OCI-LY1 (cell line): ENCODE results near the gene GPSM1.

Experiments
- H2AFZ ChIP-seq: fragments of 200-600 bp; sonication (generic), shearing (Covaris generic); 2 replicates; pipeline ENCODE4 v1.6.0; 2014; ENCODE audit warnings: antibody characterized with exemption, mild to moderate bottlenecking, low read length
- H3F3A ChIP-seq: fragments of 200-600 bp; sonication (generic), shearing (Covaris generic); 2 replicates; pipeline ENCODE4 v1.6.0; 2014; ENCODE audit warnings: mild to moderate bottlenecking, antibody characterized with exemption, low read length, moderate library complexity; ENCODE audit not compliant: insufficient read depth
- H3K27ac ChIP-seq: fragments of 200-600 bp; sonication (generic); 2 replicates; pipeline ENCODE4 v1.5.1; 2014; ENCODE audit warnings: low read length, mixed run types, mild to moderate bottlenecking, low read depth; ENCODE audit not compliant: poor library complexity, severe bottlenecking
- H3K27me3 ChIP-seq: fragments of 200-600 bp; sonication (generic); 2 replicates; pipeline ENCODE4 v1.6.0; 2014; ENCODE audit warnings: antibody characterized with exemption, mild to moderate bottlenecking, low read length, moderate library complexity; ENCODE audit not compliant: insufficient read depth
- H3K36me3 ChIP-seq: fragments of 200-600 bp; sonication (generic); 2 replicates; pipeline ENCODE4 v1.6.1; 2014; ENCODE audit warnings: mild to moderate bottlenecking, antibody characterized with exemption, low read length, moderate library complexity, mixed read lengths; ENCODE audit not compliant: insufficient read depth
- H3K4me1 ChIP-seq: fragments of 200-600 bp; sonication (generic); 2 replicates; pipeline ENCODE4 v1.5.1; 2014; ENCODE audit warnings: mild to moderate bottlenecking, low read length, moderate library complexity; ENCODE audit not compliant: insufficient read depth, severe bottlenecking
- H3K4me2 ChIP-seq: fragments of 200-600 bp; sonication (generic), shearing (Covaris generic); 2 replicates; pipeline ENCODE4 v1.6.1; 2014; ENCODE audit warnings: low read length
- H3K4me3 ChIP-seq: fragments of 200-600 bp; sonication (generic); 2 replicates; pipeline ENCODE4 v1.5.1; 2014; ENCODE audit warnings: low read length, low read depth, mild to moderate bottlenecking, mixed read lengths; ENCODE audit not compliant: poor library complexity, severe bottlenecking
- H3K79me2 ChIP-seq: fragments of 200-600 bp; shearing (Covaris generic); 2 replicates; pipeline ENCODE4 v1.6.1; 2016; ENCODE audit warnings: mixed run types, low read length, mixed read lengths; ENCODE audit not compliant: insufficient read depth
- H3K9ac ChIP-seq: fragments of 200-600 bp; sonication (generic), shearing (Covaris generic); 2 replicates; pipeline ENCODE4 v1.6.1; 2014; ENCODE audit warnings: mild to moderate bottlenecking, low read length, mixed read lengths
- H3K9me2 ChIP-seq: fragments of 200-600 bp; sonication (generic), shearing (Covaris generic); 2 replicates; pipeline ENCODE4 v1.6.1; 2014; ENCODE audit warnings: low read depth, mild to moderate bottlenecking, low read length, mixed read lengths
- H3K9me3 ChIP-seq: fragments of 200-600 bp; shearing (Covaris generic); 2 replicates; pipeline ENCODE4 v1.6.1; 2014; ENCODE audit warnings: low read length, mixed read lengths
- H4K20me1 ChIP-seq: fragments of 200-600 bp; sonication (generic), shearing (Covaris generic); 2 replicates; pipeline ENCODE4 v1.6.0; 2016; ENCODE audit warnings: mild to moderate bottlenecking, low read length; ENCODE audit not compliant: insufficient read depth
- CTCF ChIP-seq: fragments of 200-600 bp; sonication (generic), shearing (Covaris generic); IDR thresholded peaks from 2 replicates; pipeline ENCODE4 v1.5.1; 2017; ENCODE audit warnings: mild to moderate bottlenecking, antibody characterized with exemption, low read length, moderate library complexity, mixed read lengths
- EZH2 ChIP-seq: fragments of 200-600 bp; sonication (generic), shearing (Covaris generic); IDR thresholded peaks from 2 replicates; pipeline ENCODE4 v1.8.0; 2017; ENCODE audit warnings: borderline replicate concordance, mixed run types, mild to moderate bottlenecking, antibody characterized with exemption, low read length, moderate library complexity, mixed read lengths

The GPSM1 gene

GRCh38 chr9:136381311-136381710, 54.0 kb downstream of the GPSM1 start:
- H3K4me3 ChIP-seq: no peak overlapping the region
- TF ChIP-seq CTCF (no peak), EZH2 (no peak)
- no peaks in the 10 kb centered on the region for H3K27me3 ChIP-seq
- H3K36me3 ChIP-seq: peaks cover 71% of the 10 kb centered on the region
- H3K4me1 ChIP-seq: no peaks in the 10 kb centered on the region
- H4K20me1 ChIP-seq: no peaks in the 10 kb centered on the region
- no peak overlapping the region for H3K4me2 ChIP-seq
- H3K9ac ChIP-seq: no peak overlapping the region
- no peak overlapping the region for H2AFZ ChIP-seq
- no peak overlapping the region for H3K27ac ChIP-seq
- H3F3A ChIP-seq: no peaks in the 10 kb centered on the region
- H3K9me2 ChIP-seq: no peaks in the 10 kb centered on the region
- no peaks in the 10 kb centered on the region for H3K9me3 ChIP-seq
- no peaks in the 10 kb centered on the region for H3K79me2 ChIP-seq

- Histone ChIP-seq H3K27ac (no peak overlapping the region), H3K4me1 (no peaks in the 10 kb centered on the region), H3K36me3 (peaks cover 75% of the 10 kb centered on the region)
These were observed 54.7 kb downstream of the GPSM1 start for GRCh38 chr9:136381966-136382513.

GRCh38 chr9:136383436-136383835, 56.1 kb downstream of the GPSM1 start:
- H3K4me3 ChIP-seq: no peak overlapping the region
- H4K20me1 ChIP-seq: no peaks in the 10 kb centered on the region
- no peaks in the 10 kb centered on the region for H3K4me1 ChIP-seq
- no peaks in the 10 kb centered on the region for H3K27me3 ChIP-seq
- peaks cover 83% of the 10 kb centered on the region for H3K36me3 ChIP-seq
- H2AFZ ChIP-seq: no peak overlapping the region
- H3K79me2 ChIP-seq: no peaks in the 10 kb centered on the region
- no peak overlapping the region for H3K9ac ChIP-seq
- TF ChIP-seq CTCF: no peak
- no peak for TF ChIP-seq EZH2
- H3K9me2 ChIP-seq: no peaks in the 10 kb centered on the region
- H3K9me3 ChIP-seq: no peaks in the 10 kb centered on the region
- H3K4me2 ChIP-seq: no peak overlapping the region
- no peaks in the 10 kb centered on the region for H3F3A ChIP-seq
- no peak overlapping the region for H3K27ac ChIP-seq

More at GRCh38 chr9:136381966-136382513, 54.7 kb downstream of the GPSM1 start:
- Histone ChIP-seq H3K4me2 (no peak overlapping the region), H3K9ac (no peak overlapping the region), H3K9me3 (no peaks in the 10 kb centered on the region), H3K27me3 (no peaks in the 10 kb centered on the region), H4K20me1 (no peaks in the 10 kb centered on the region), H3K4me3 (no peak overlapping the region), H3K79me2 (no peaks in the 10 kb centered on the region), H3F3A (no peaks in the 10 kb centered on the region), H2AFZ (no peak overlapping the region), H3K9me2 (no peaks in the 10 kb centered on the region)
- no peak for TF ChIP-seq CTCF
- TF ChIP-seq EZH2: no peak
